Stimulated activated CD4-positive, alpha-beta T cell treated with anti-CD3 and anti-CD28 coated beads, TNF-alpha, amount 100 ng/mL, for 4 hours (primary cell): ENCODE data around the gene SAG.
"Not testable (repeated sequence)": the region's sequence is repeated elsewhere in the genome, so short reads cannot be mapped to it uniquely, and the experiment has no call there.

Experiments used
- DNase-seq, 3 experiments: peaks; one replicate each; pipeline ENCODE4 v3.0.0-alpha.2; 2020; ENCODE audit warnings: low read depth in 3 of 3

Gene SAG

DNA sequence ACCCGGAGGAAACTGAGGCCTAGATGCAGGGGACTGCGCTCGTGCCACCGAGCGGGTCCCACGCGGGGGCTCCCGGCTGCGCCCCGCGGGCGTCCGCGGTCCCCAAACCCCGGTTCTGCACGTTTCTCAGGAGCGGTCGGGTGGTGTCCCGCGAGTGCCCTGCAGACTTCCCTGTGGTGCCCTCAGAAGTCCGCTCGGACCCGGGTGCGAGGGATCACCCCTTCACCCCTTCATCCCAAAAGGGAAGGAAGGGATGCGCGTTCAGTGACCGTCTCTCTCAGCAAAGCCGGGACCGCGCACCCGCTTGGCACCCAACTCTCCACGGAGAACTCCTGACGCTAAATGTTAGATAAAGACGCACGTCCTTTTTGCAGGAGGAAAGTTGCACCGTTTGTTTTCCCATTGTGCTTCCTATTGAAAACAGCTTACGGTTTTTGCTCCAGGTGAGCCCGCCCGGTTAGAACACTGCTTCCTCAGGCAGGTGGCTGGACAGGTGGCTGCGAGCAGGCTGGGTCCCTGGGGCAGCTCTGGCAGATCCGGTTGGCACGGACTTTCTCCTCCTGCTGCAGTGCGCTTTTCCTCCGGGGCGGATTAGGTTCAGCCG is 47.5 kb downstream of the SAG start:
- no peak for DNase-seq

- no peak for DNase-seq
Measured at GRCh38 chr2:233355916-233356315, 48.3 kb downstream of the SAG start.

GRCh38 chr2:233356546-233357308 is 49.1 kb downstream of the SAG start:
- DNase-seq, result no peak

DNA sequence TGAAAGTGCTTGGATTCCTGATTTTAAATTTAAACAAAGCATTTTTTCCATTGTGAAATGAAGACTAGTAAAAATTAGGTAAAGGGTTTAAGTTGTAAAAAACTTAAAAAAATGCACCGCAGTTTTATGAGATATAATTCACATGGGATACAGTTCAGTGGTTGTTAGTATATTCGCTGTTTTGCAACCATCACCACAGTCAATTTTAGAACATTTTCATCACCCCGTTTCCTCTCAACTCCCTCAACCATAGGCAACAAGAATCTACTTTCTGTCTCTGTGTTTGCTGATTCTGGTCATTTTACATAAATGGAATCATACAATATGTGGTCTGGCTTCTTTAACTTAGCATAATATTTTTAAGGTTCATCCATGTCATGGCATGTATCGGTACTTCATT is 50.7 kb downstream of the SAG start:
- no peak for DNase-seq

- DNase-seq, result no peak
Measured at GRCh38 chr2:233358947-233359346, 51.3 kb downstream of the SAG start.

DNA sequence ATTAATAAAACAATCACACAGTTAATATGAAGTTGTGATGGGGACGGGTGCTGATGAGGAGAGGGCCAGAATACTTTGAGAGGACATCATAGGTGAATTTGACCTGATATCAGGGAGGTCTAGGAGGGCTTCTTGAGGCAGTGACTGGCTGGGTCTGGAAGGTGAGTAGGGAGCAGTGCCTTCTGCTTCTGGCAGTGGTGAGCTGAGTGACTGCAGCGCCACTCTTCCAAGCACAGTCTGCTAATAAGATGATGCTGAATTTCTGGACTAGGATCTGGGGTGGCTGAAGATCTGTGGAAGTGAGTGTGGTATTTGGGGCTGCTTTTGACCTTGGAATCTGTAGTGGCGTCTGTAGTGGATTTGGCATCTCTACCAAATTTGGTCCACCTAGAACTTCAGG is 52.2 kb downstream of the SAG start:
- no peak for DNase-seq

GRCh38 chr2:233360771-233361176 is 53.2 kb downstream of the SAG start:
- no peak for DNase-seq

DNA sequence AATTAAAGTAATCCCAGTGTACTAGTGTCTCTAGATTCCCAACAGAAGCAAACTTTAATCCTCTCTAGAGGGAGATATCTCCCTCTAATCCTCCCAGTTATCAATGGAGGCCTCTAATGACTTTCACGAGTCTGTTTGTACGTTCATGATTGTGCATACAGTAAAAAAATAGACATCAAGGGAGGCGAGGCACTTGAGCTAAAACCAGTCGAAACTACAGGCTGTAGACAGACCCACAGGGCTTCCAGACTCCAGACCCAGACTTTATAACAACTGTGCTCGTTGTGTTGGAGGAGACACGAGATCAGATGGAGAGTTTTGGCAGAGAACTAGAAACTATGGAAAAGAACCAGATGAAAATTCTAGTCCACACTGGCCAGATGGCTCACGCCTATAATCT is 53.7 kb downstream of the SAG start:
- no peak for DNase-seq

- no peak for DNase-seq
Measured at GRCh38 chr2:233362742-233363141, 55.1 kb downstream of the SAG start.

DNA sequence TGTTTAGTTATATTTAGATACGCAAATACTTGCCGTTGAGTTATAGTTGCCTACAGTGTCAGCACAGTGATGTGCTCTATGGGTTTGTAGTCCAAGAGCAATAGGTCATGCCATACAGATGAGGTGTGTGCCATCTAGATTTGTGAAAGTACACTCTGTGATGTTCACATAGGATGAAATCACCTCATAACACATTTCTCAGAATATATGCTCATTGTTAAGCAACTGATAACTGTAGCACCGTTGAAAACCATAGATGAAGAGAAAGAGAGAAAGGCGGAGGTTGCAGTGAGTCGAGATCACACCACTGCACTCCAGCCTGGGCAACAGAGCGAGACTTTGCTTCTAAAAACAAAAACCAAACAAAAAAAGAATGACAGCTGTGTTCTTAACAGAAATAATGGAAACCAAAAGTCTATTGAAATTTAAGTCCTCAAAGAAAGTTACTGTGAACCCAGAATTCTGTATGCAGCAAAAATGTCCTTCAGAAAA is 56.2 kb downstream of the SAG start:
- no peak for DNase-seq

DNA sequence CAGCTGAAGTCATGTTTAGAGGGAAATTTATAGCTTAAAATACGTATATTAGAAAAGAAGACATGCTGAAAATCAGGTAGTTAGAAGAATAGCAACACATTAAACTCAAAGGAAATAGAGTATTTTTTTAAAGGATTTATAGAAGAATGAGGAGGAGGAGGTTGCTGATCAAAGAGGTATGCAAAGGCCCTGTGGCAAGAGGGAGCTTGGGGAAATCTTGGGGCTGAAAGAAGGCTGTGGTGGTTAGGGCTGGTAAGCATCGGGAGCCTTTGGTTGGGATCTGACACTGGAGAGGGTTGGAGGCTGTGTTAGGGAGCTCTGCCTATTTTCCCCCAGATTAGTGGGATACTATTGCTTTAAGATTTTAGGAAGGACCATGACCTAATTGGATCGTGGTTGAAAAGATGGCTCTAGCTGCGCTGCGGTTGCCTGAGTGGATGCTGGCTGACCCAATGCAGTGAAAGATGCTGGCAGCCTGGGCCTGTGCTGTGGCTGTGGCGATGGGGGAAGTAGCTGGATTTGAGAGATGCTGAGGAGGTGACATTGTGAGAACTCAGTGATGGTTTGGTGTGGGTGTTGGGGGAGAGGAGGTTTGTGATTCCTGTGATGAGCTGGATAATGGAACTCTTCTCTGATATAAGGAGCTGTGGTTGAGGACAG is 58.4 kb downstream of the SAG start:
- DNase-seq, result no peak

DNA sequence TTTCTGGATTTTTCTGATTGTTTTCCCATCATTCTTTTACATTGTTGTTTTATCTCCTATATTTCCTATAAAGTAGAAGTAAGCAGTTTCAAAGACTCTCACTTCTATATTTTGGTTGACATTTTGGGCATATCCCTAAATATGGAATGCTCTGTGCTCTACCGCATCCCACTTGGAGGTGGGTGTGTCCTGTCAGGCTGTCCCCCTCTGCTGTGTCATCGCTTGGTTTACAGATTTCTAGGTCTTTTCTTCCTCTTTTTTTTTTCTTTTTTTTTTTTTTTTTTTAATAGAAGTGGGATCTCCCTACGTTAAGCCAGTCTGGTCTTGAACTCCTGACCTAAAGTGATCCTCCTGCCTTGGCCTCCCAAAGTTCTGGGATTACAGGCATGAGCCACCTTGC is 60.0 kb downstream of the SAG start:
- DNase-seq, result no peak

- DNase-seq, result no peak
Measured at GRCh38 chr2:233368756-233369155, 61.1 kb downstream of the SAG start.

DNA sequence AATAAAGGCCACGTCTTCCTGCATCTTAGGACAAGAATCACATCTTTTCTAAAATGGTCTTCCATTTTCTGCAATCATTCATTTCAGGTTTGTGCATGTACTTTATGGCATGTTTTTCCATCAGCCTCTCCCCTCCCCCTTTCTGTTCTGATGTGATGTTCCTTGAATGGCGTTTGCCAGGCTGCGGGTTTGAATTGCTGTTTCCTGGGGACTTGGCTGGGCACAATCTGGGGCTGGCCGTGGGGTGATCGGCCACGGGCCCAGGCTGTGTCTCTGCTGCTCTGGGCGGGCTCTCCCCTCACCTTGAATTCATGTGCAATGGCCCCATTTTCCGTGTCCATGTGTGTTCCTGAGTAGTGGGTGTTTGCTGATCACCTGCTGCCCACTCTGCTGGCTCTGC is 61.8 kb downstream of the SAG start:
- no peak for DNase-seq

DNA sequence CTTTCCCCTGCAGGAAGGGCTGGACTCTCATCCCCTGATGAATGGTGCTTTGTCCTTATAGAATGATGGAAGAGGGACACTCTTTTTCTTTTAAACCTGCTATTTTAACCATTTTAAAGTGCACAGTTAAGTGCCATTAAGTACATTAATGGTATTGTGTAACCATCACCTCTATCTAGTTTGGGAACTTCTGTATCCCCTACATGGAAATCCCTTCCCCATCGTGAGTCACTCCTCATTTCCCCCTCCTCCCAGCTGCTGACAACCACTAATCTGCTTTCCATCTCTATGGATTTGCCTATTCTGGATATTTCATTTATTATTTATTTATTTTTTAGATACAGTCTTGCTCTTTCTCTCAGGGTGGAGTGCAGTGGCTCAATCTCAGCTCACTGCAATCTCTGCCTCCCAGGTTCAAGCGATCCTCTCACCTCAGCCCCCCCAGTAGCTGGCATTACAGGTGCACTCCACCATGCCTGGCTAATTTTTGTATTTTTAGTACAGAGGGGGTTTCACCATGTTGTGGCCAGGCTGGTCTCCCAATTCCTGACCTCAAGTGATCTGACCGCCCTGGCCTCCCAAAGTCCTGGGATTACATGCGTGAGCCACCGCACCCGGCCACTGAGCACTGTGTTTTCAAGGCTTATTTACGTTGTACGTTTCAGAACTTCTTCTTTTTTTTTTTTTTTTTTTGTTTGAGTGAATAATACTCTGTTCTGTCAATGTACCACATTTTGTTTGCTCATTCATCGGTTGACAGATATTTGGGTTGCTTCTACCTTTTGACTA is 62.5 kb downstream of the SAG start:
- no peak for DNase-seq

DNA sequence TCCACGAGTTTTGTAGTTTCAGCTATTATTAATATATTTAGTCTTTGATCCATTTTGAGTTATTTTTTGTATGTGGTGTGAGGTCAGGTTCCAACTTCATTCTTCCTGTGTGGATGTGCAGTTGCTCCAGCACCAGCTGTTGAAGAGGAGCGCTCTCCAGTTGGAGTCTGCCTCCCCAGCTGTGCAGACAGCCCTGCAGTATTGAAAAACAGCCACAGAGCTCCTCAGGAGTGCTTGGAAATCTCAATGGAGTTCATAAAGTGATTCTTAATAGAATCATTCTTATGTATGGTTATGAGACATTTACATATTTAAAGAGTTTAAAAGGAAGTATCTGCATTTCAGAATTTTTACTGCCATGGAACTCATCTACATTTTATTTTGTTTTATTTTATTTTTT is 64.0 kb downstream of the SAG start:
- DNase-seq, result no peak

- no peak for DNase-seq
Measured at GRCh38 chr2:233372855-233373254, 65.2 kb downstream of the SAG start.

- no peak for DNase-seq
Measured at GRCh38 chr2:233373316-233373715, 65.7 kb downstream of the SAG start.

GRCh38 chr2:233374776-233375175 is 67.2 kb downstream of the SAG start:
- not testable (repeated sequence) for DNase-seq

DNA sequence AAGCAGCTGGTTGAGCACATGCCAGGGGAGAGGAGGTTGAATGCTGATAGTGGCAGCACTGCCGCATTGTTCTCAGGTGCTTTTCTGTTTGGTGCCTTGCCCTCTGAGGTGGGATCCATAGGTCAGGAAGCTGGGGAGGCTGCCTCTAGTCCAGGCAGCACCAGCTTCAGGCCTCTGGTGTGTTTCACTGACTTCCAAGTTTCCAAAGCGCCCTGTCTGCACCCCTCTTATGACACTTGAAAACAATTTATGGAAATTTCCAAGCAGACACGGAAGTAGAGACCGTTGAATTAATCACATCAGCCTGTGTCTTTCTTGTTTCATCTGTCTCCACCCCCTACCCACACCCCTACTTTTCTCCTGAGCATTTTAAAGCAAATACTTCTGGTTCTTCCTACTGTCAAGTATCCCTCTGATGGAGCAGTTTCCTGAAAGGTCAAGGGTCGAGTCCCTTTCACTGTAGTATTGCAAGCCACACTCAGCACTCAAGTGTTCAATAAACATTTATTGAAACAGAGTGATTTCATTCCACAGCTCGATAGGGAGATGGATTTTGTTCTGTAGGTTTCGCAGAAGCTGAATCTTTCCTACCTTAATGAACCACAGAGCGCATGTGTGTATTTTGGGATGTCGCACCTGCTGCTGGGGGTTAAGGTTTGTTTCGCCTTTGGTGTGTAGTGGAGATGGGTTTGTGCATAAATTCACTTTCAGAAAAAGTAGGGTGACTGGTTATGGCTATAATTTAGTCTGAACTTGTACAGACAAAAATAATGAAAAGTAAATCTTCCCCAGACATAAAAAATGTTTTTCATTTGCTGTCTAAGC is 68.1 kb downstream of the SAG start:
- DNase-seq, result no peak

GRCh38 chr2:233379034-233379433 is 71.4 kb downstream of the SAG start:
- no peak for DNase-seq
